ENCODE results near the gene JARID2.

Gene JARID2

GRCh38 chr6:15447546-15448267 lies 201.8 kb downstream of the JARID2 start:
- Histone ChIP-seq H3K4me3 (ENCODE audit: low read length) (no peak overlapping the region), H3K79me2 (ENCODE audit: low read length) (peaks cover 82% of the 10 kb centered on the region), H3F3A (ENCODE audit: insufficient read depth, low read length) (0 out of 2 replicates have a peak, but pooled peaks cover 4% of the 10 kb centered on the region), H3K27ac (ENCODE audit: low read length) (no peak overlapping the region), H3K9me3 (replicated peaks; ENCODE audit: insufficient read depth, low read length) (no peaks in the 10 kb centered on the region), H2AFZ (ENCODE audit: low read length) (no peak overlapping the region), H3K9ac (ENCODE audit: low read length) (no peak overlapping the region), H3K9me2 (replicated peaks; ENCODE audit: insufficient read depth, low read length) (no peaks in the 10 kb centered on the region), H3K4me2 (ENCODE audit: low read depth, low read length) (no peak overlapping the region), H3K36me3 (replicated peaks; ENCODE audit: insufficient read depth, low read length) (no peaks in the 10 kb centered on the region), H3K27me3 (replicated peaks; ENCODE audit: insufficient read depth, low read length) (no peaks in the 10 kb centered on the region), H3K4me1 (ENCODE audit: low read length) (0 out of 2 replicates have a peak, but pooled peaks cover 5% of the 10 kb centered on the region), H4K20me1 (ENCODE audit: insufficient read depth, low read length) (no peaks in the 10 kb centered on the region)
- no peak for TF ChIP-seq CTCF (IDR thresholded peaks at IDR 0.05; ENCODE audit: low read length)
- no peak for TF ChIP-seq EZH2phosphoT487 (IDR thresholded peaks at IDR 0.05; ENCODE audit: low read length)
- DNase-seq, result no peak

- H3K9me3 ChIP-seq (replicated peaks; ENCODE audit: insufficient read depth, low read length), result no peaks in the 10 kb centered on the region
- no peak overlapping the region for H3K4me3 ChIP-seq (ENCODE audit: low read length)
- no peak overlapping the region for H2AFZ ChIP-seq (ENCODE audit: low read length)
- H3K27ac ChIP-seq (ENCODE audit: low read length), result no peak overlapping the region
- no peaks in the 10 kb centered on the region for H3K36me3 ChIP-seq (replicated peaks; ENCODE audit: insufficient read depth, low read length)
- no peak overlapping the region for H3K4me2 ChIP-seq (ENCODE audit: low read depth, low read length)
- H3K9me2 ChIP-seq (replicated peaks; ENCODE audit: insufficient read depth, low read length), result no peaks in the 10 kb centered on the region
- H3K9ac ChIP-seq (ENCODE audit: low read length), result no peak overlapping the region
- H4K20me1 ChIP-seq (ENCODE audit: insufficient read depth, low read length), result no peaks in the 10 kb centered on the region
- H3F3A ChIP-seq (ENCODE audit: insufficient read depth, low read length), result 0 out of 2 replicates have a peak, but pooled peaks cover 4% of the 10 kb centered on the region
- H3K27me3 ChIP-seq (replicated peaks; ENCODE audit: insufficient read depth, low read length), result no peaks in the 10 kb centered on the region
- DNase-seq, result no peak
- 0 out of 2 replicates have a peak, but pooled peaks cover 5% of the 10 kb centered on the region for H3K4me1 ChIP-seq (ENCODE audit: low read length)
- no peak for TF ChIP-seq EZH2 (optimal IDR thresholded peaks at IDR 0.05; ENCODE audit: low read depth, low read length)
- TF ChIP-seq EZH2phosphoT487 (IDR thresholded peaks at IDR 0.05; ENCODE audit: low read length), result no peak
- TF ChIP-seq CTCF (IDR thresholded peaks at IDR 0.05; ENCODE audit: low read length), result no peak
- H3K79me2 ChIP-seq (ENCODE audit: low read length), result peaks cover 70% of the 10 kb centered on the region
Observed at GRCh38 chr6:15449011-15449410, 203.1 kb downstream of the JARID2 start.

- Histone ChIP-seq H2AFZ (ENCODE audit: low read length) (no peak overlapping the region), H3K4me3 (ENCODE audit: low read length) (no peak overlapping the region), H3K9me2 (replicated peaks; ENCODE audit: insufficient read depth, low read length) (no peaks in the 10 kb centered on the region), H3K4me1 (ENCODE audit: low read length) (0 out of 2 replicates have a peak, but pooled peaks cover 5% of the 10 kb centered on the region), H3K9me3 (replicated peaks; ENCODE audit: insufficient read depth, low read length) (no peaks in the 10 kb centered on the region), H3F3A (ENCODE audit: insufficient read depth, low read length) (0 out of 2 replicates have a peak, but pooled peaks cover 4% of the 10 kb centered on the region), H3K79me2 (ENCODE audit: low read length) (peaks cover 55% of the 10 kb centered on the region), H3K4me2 (ENCODE audit: low read depth, low read length) (no peak overlapping the region), H3K27ac (ENCODE audit: low read length) (no peak overlapping the region), H3K36me3 (replicated peaks; ENCODE audit: insufficient read depth, low read length) (no peaks in the 10 kb centered on the region), H3K9ac (ENCODE audit: low read length) (no peak overlapping the region), H3K27me3 (replicated peaks; ENCODE audit: insufficient read depth, low read length) (no peaks in the 10 kb centered on the region), H4K20me1 (ENCODE audit: insufficient read depth, low read length) (no peaks in the 10 kb centered on the region)
- no peak for TF ChIP-seq EZH2phosphoT487 (IDR thresholded peaks at IDR 0.05; ENCODE audit: low read length)
- TF ChIP-seq CTCF (IDR thresholded peaks at IDR 0.05; ENCODE audit: low read length), result no peak
- DNase-seq, result no peak
Observed at GRCh38 chr6:15451738-15452137, 205.9 kb downstream of the JARID2 start.
